Trophoblast cell (in vitro differentiated cells and primary cell): Measurements from ENCODE around the gene N4BP2L2.

Experiments used
- DNase-seq, 2 donors: peaks; one replicate each; pipeline ENCODE4 v3.0.0-alpha.2; 2016
- H2AFZ ChIP-seq: 2 replicates; pipeline ENCODE4 v1.6.1; 2013; ENCODE audit warnings: low read length, moderate library complexity, mild to moderate bottlenecking; ENCODE audit not compliant: insufficient read depth, poor library complexity
- H2AK5ac ChIP-seq: 2 replicates; pipeline ENCODE4 v1.6.1; 2013; ENCODE audit warnings: mild to moderate bottlenecking, low read length
- H2BK120ac ChIP-seq: 2 replicates; pipeline ENCODE4 v1.6.1; 2013; ENCODE audit warnings: low read length, mild to moderate bottlenecking, moderate library complexity; ENCODE audit not compliant: insufficient read depth, poor library complexity
- H2BK12ac ChIP-seq: 2 replicates; pipeline ENCODE4 v1.6.1; 2013; ENCODE audit warnings: mild to moderate bottlenecking, low read length, moderate library complexity
- H2BK5ac ChIP-seq: 2 replicates; pipeline ENCODE4 v1.6.1; 2013; ENCODE audit warnings: low read length, low read depth, moderate library complexity, mild to moderate bottlenecking; ENCODE audit not compliant: poor library complexity
- H3K14ac ChIP-seq: 2 replicates; pipeline ENCODE4 v1.6.1; 2013; ENCODE audit warnings: mild to moderate bottlenecking, low read length
- H3K18ac ChIP-seq: 2 replicates; pipeline ENCODE4 v1.6.1; 2013; ENCODE audit warnings: mild to moderate bottlenecking, low read length
- H3K23ac ChIP-seq: 2 replicates; pipeline ENCODE4 v1.6.1; 2013; ENCODE audit warnings: low read length
- H3K27ac ChIP-seq: 2 replicates; pipeline ENCODE4 v1.5.1; 2013; ENCODE audit warnings: low read depth, mild to moderate bottlenecking, inconsistent platforms, low read length, moderate library complexity
- H3K27me3 ChIP-seq: 2 replicates; pipeline ENCODE4 v1.6.1; 2013; ENCODE audit warnings: inconsistent platforms, mild to moderate bottlenecking, low read length, moderate library complexity; ENCODE audit not compliant: insufficient read depth
- H3K36me3 ChIP-seq, 2 experiments: 1 replicate in 1 of 2; 2 replicates in 1 of 2; pipeline ENCODE4 v1.6.1; 2013; ENCODE audit warnings: low read length in 2 of 2, mild to moderate bottlenecking in 2 of 2, moderate library complexity in 1 of 2; ENCODE audit not compliant: insufficient read depth in 2 of 2, control insufficient read depth in 1 of 2
- H3K4ac ChIP-seq: 2 replicates; pipeline ENCODE4 v1.6.1; 2013; ENCODE audit warnings: low read depth, mild to moderate bottlenecking, low read length, moderate library complexity
- H3K4me1 ChIP-seq, 2 experiments: 1 replicate in 1 of 2; 2 replicates in 1 of 2; pipeline ENCODE4 v1.6.1; 2013; ENCODE audit warnings: low read length in 2 of 2, mild to moderate bottlenecking in 2 of 2, moderate library complexity in 1 of 2; ENCODE audit not compliant: insufficient read depth in 2 of 2, control insufficient read depth in 1 of 2
- H3K4me2 ChIP-seq: 2 replicates; pipeline ENCODE4 v1.6.1; 2013; ENCODE audit warnings: inconsistent platforms, mild to moderate bottlenecking, low read length, moderate library complexity
- H3K4me3 ChIP-seq: 2 replicates; pipeline ENCODE4 v1.5.1; 2013; ENCODE audit warnings: mild to moderate bottlenecking, low read depth, low read length, inconsistent platforms
- H3K79me1 ChIP-seq: one replicate; pipeline ENCODE4 v1.6.1; 2013; ENCODE audit warnings: low read length
- H3K79me2 ChIP-seq: 2 replicates; pipeline ENCODE4 v1.6.1; 2013; ENCODE audit warnings: low read length, mild to moderate bottlenecking; ENCODE audit not compliant: control insufficient read depth, insufficient read depth, poor library complexity
- H3K9ac ChIP-seq: 2 replicates; pipeline ENCODE4 v1.6.1; 2013; ENCODE audit warnings: mild to moderate bottlenecking, low read length
- H3K9me3 ChIP-seq: 2 replicates; pipeline ENCODE4 v1.6.1; 2013; ENCODE audit warnings: low read depth, mild to moderate bottlenecking, control low read depth, inconsistent platforms, low read length; ENCODE audit not compliant: insufficient read depth
- H4K12ac ChIP-seq: 2 replicates; pipeline ENCODE4 v1.6.1; 2013; ENCODE audit warnings: low read depth, mild to moderate bottlenecking, low read length, moderate library complexity
- H4K8ac ChIP-seq: 2 replicates; pipeline ENCODE4 v1.6.1; 2013; ENCODE audit warnings: low read depth, mild to moderate bottlenecking, low read length, moderate library complexity
- H4K91ac ChIP-seq: one replicate; pipeline ENCODE4 v1.6.1; 2013; ENCODE audit warnings: low read depth, mild to moderate bottlenecking, low read length, moderate library complexity
- WGBS: extraction: QIAGEN DNeasy Blood & Tissue Kit; methylation state at CpG from one replicate; pipeline ENCODE4 v1.1.7; 2013; ENCODE audit warnings: missing lambda C conversion rate; ENCODE audit not compliant: insufficient read length, insufficient coverage; ENCODE audit errors: extremely low coverage; 5-methylcytosine and 5-hydroxymethylcytosine counted together

The N4BP2L2 gene

DNA sequence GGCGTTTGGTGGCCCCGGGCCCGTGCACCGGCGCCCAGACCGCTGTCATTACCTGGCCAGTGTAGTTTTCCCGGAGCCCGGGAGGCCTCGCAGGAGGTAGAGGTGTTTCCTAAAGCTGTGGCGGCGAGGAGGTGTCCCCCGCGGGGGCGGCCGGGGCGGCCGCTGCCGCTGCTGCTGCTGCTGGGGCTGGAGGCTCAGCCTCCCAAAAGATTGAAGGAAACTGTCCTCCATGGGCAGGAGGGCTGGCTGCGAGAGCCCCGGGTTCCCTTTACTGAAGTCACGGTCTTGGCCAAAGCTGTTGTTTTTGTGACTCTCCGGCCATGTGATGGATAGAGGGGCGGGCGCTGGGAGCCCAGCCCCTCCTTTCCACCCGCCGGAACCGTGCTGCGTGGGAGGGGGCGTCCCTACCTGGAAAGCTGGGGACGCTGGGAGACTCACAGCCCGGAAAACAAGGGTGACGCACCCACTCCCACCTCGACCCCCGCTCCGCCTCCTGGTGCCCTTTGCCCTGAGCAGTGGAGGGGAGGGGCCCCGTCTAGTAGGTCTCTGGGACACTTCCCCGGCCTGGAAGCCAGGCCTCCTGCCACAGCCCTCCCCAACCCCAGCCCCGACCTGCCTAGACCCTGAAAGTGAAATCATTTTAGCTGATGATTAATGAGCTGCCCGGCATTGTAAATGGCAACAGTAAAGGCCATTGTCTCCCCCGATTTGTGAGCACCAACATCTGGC, 110.6 kb downstream of the N4BP2L2 start, which contains the start of gene N4BP2L1:
Gene N4BP2L1, minus strand, starts transcription at position 279 of the 729 bp plus-strand sequence. Its CDS starts 48 bp downstream, at position 231.
- Histone ChIP-seq H3K27ac (no peak within 1 kb of the TSS), H3K4me3 (peak within 1 kb of the TSS; percentile 80), H3K4me1 (peaks cover 3% of the 10 kb centered on the region in 2 experiments), H2AFZ (peak within 1 kb of the TSS; percentile 88), H2BK12ac (no peak within 1 kb of the TSS), H3K4me2 (peak within 1 kb of the TSS; percentile 100), H3K36me3 (peaks cover 0 to 2% of the 10 kb centered on the region in 2 experiments), H4K91ac (no peak within 1 kb of the TSS), H3K18ac (no peak within 1 kb of the TSS), H3K9ac (peak within 1 kb of the TSS; percentile 60), H3K4ac (no peak within 1 kb of the TSS), H3K9me3 (peaks cover 2% of the 10 kb centered on the region), H4K12ac (peak within 1 kb of the TSS; percentile 64), H2BK5ac (no peak within 1 kb of the TSS), H2AK5ac (no peak within 1 kb of the TSS), H2BK120ac (no peak within 1 kb of the TSS), H3K23ac (no peak within 1 kb of the TSS), H3K27me3 (peaks cover 5% of the 10 kb centered on the region), H3K79me1 (no peaks in the 10 kb centered on the region), H3K79me2 (no peaks in the 10 kb centered on the region), H3K14ac (peak within 1 kb of the TSS; percentile 31), H4K8ac (peak within 1 kb of the TSS; percentile 57)
- DNase-seq: peak; percentile 28 to 39
- no CpG with 5 or more reads among the region's 40 CpGs for WGBS

DNA sequence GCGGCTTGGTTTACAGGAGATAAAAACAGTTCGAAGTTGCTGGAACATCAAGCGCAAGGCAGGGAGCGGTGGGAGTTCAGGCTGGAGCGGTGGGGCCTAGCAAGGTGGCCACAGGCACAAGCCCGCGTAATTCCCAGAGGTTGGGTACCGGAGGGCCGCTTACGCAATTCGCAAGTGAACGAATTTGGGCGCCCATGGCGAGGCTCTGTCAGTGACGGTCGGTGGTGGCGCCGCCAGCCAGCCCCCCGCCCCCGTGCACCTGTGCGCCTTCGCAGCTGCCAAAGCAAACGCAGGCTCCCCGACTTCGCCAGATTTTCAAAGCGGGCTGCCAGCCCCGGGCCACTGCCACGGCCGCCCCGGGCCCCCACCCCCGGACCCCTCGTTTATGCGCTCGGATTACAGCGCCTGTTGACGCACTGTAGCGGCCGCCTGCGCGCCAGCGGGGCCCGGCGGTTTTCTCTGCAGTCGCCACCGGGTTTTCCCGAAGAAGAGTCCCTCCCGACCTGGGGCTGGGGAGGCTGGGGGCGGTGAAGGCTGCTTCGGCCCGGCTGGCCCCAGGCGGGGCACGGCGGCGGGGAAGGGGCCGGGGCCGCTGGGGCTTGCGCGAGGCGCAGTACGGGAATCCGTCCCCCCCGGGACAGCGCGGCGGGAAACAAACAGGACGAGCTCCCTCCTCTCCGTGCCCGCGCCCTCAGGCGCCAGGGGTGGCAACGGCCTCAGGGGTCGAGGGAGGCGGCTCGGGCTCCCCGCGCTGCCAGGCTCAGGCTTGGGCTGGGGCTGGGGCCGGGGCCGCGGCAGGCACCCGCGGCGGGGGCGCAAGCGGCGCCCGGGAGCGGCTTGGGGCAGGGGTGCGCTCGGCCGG, 111.4 kb downstream of the N4BP2L2 start:
- H3K9me3 ChIP-seq: peaks cover 2% of the 10 kb centered on the region
- no peak overlapping the region for H2BK5ac ChIP-seq
- no peak overlapping the region for H3K23ac ChIP-seq
- no peak overlapping the region for H2AK5ac ChIP-seq
- no peak overlapping the region for H3K18ac ChIP-seq
- peak in 1 of 2 donors; percentile 23 for DNase-seq
- no peak overlapping the region for H3K4ac ChIP-seq
- no peak overlapping the region for H3K27ac ChIP-seq
- H3K4me2 ChIP-seq: peak overlapping the region; percentile 100
- no peaks in the 10 kb centered on the region for H3K79me2 ChIP-seq
- peak overlapping the region; percentile 80 for H3K4me3 ChIP-seq
- H3K36me3 ChIP-seq: peaks cover 0 to 2% of the 10 kb centered on the region in 2 experiments
- peak overlapping the region; percentile 88 for H2AFZ ChIP-seq
- H3K27me3 ChIP-seq: peaks cover 5% of the 10 kb centered on the region
- peaks cover 3% of the 10 kb centered on the region in 2 experiments for H3K4me1 ChIP-seq
- WGBS: no CpG with 5 or more reads among the region's 90 CpGs
- H4K8ac ChIP-seq: peak overlapping the region; percentile 50
- no peak overlapping the region for H2BK12ac ChIP-seq
- no peak overlapping the region for H4K91ac ChIP-seq
- H4K12ac ChIP-seq: no peak overlapping the region
- no peak overlapping the region for H2BK120ac ChIP-seq
- no peaks in the 10 kb centered on the region for H3K79me1 ChIP-seq
- peak overlapping the region; percentile 55 for H3K9ac ChIP-seq
- H3K14ac ChIP-seq: peak overlapping the region; percentile 31

DNA sequence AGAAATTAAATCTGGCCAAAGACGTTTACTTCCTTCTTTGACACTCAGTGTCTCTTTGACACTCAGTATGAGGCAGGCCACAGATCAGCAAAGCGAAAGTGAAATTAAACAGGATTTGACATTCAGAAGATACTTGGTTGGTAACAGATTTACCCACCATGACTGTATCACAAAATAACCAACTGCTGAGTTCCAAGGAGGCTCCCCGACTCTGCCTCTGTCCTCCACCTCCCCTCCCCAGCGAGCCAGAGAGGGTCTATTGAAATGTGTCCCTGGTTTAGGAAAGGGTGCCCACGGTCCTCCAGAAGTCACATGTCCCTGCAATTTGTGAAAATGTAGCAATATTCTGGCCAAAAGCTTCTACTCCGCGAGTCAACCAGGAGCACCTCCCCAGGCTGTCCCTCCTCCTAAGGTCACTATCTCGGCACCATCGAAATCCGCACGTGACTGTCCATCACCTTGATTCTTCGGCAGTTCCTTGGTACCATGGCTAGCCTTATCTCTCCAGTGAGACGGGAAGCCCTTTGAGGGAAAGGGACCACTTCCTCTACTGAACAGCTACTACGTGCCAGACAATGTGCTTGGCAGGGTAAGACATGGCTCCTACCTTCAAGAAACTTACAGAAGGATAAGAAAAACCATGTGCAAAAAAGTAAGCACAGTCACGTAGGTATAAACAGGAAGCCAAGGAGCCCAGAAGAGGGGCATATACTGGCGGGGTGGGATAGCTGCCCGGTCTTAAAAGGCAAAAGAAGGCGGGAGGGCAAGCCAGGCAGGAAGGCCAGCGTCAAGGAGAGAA, 112.2 kb downstream of the N4BP2L2 start:
- Histone ChIP-seq H3K27me3 (peaks cover 5% of the 10 kb centered on the region), H3K18ac (no peak overlapping the region), H3K27ac (no peak overlapping the region), H3K4ac (no peak overlapping the region), H3K4me1 (peaks cover 3% of the 10 kb centered on the region in 2 experiments), H3K23ac (no peak overlapping the region), H2AFZ (no peak overlapping the region), H3K36me3 (no peaks in the 10 kb centered on the region), H3K4me3 (peak overlapping the region; percentile 26), H2AK5ac (no peak overlapping the region), H3K79me1 (no peaks in the 10 kb centered on the region), H3K4me2 (peak overlapping the region; percentile 100), H4K12ac (no peak overlapping the region), H3K14ac (no peak overlapping the region), H2BK12ac (no peak overlapping the region), H2BK5ac (no peak overlapping the region), H4K91ac (no peak overlapping the region), H4K8ac (no peak overlapping the region), H3K9ac (no peak overlapping the region), H3K9me3 (peaks cover 2% of the 10 kb centered on the region), H3K79me2 (no peaks in the 10 kb centered on the region), H2BK120ac (no peak overlapping the region)
- peak in 1 of 2 donors; percentile 43 for DNase-seq
- no CpG with 5 or more reads among the region's 19 CpGs for WGBS

DNA sequence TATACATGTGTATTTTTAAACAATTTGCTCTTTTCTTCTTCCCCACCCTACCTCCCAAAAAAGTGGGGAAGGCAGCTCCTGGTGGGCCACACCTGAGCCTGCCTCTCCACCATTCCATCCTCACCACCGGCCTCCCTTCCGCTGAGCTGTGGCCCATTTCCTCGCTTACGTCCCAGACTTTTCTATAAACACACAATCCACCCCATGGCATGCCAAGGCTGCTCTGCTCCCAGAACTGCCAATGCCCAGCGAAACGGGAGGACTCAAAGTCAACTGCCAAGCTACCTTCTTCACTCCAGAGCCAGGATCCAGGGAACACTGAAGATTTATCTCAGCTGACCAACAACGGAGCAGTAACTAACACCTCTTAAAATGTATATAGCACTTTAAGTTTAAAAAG, 113.4 kb downstream of the N4BP2L2 start:
- Histone ChIP-seq H4K8ac (no peak overlapping the region), H3K9ac (peak overlapping the region; percentile 7), H3K4me2 (no peak overlapping the region), H2BK120ac (no peak overlapping the region), H2BK12ac (no peak overlapping the region), H2BK5ac (no peak overlapping the region), H3K79me1 (no peaks in the 10 kb centered on the region), H3K23ac (no peak overlapping the region), H3K36me3 (no peaks in the 10 kb centered on the region), H3K14ac (no peak overlapping the region), H4K91ac (no peak overlapping the region), H4K12ac (no peak overlapping the region), H3K4me3 (no peak overlapping the region), H2AFZ (no peak overlapping the region), H3K18ac (no peak overlapping the region), H3K9me3 (peaks cover 2% of the 10 kb centered on the region), H3K4me1 (peaks cover 3% of the 10 kb centered on the region in 2 experiments), H3K79me2 (no peaks in the 10 kb centered on the region), H3K27ac (no peak overlapping the region), H3K27me3 (peaks cover 5% of the 10 kb centered on the region), H2AK5ac (no peak overlapping the region), H3K4ac (no peak overlapping the region)
- DNase-seq: no peak
- WGBS: no CpG with 5 or more reads among the region's 7 CpGs
